Measurements from ENCODE around the gene DZIP3.

Gene DZIP3, protein sequence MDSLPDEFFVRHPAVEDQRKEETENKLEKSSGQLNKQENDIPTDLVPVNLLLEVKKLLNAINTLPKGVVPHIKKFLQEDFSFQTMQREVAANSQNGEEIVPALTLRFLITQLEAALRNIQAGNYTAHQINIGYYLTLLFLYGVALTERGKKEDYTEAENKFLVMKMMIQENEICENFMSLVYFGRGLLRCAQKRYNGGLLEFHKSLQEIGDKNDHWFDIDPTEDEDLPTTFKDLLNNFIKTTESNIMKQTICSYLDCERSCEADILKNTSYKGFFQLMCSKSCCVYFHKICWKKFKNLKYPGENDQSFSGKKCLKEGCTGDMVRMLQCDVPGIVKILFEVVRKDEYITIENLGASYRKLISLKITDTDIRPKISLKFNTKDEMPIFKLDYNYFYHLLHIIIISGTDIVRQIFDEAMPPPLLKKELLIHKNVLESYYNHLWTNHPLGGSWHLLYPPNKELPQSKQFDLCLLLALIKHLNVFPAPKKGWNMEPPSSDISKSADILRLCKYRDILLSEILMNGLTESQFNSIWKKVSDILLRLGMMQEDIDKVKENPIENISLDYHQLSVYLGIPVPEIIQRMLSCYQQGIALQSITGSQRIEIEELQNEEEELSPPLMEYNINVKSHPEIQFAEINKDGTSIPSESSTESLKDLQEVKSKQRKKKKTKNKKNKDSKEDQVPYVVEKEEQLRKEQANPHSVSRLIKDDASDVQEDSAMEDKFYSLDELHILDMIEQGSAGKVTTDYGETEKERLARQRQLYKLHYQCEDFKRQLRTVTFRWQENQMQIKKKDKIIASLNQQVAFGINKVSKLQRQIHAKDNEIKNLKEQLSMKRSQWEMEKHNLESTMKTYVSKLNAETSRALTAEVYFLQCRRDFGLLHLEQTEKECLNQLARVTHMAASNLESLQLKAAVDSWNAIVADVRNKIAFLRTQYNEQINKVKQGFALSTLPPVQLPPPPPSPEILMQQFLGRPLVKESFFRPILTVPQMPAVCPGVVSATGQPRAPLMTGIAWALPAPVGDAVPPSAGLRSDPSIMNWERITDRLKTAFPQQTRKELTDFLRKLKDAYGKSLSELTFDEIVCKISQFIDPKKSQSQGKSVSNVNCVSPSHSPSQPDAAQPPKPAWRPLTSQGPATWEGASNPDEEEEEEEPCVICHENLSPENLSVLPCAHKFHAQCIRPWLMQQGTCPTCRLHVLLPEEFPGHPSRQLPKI

DNA sequence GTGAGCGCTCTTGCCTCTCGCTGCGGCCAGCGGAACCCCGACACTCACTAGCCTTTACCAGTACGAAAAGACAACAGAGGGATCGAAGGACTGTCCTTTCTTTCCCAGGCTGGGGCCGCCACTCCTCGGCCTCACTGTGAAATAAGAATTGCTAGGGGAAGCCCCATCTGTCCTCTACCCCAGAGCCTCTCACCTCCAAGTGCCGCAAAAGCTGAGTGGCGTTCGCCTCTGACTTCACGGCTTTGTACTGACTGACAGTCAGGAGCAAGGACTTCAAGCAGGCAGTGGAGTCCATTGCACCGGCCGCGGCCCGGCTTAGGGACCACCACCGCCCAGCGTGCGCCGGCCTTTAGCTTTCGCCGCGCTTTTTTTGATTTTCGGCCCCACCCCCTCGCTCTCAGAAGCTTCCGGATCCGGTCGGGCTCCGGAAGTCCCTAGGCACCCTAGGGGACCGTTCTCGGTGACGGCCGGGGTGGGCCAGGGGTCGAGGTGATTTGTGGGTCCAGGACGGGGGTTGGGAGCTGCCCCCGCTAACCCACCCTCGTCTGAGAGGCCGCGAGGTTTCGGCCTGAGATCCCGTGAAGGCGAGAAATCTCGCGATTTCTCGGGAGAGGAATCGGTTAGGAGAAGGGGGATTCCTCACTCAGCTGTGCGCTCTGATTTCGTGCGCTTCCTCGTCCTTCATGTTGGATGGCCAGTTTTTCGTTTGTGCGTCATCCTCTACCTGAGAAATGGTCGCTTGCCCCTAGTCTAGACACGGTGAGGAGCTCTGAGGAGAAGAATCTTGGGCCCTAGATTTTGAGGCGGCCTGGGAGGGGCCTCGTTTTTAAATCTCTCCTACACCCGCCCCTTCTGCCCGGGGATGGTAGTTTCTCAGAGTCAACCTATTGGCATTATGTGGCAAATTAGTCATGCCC lies at the start of gene DZIP3, which contains the start of gene CIP2A:
Gene DZIP3 (plus strand): TSS at position 642 of the 917 bp plus-strand sequence. CDS start 15,685 bp downstream, outside the sequence.
Gene CIP2A (minus strand): TSS at position 358 of the 917 bp plus-strand sequence. CDS start 63 bp downstream, at position 295.
- peak; percentile 92 for DNase-seq

DNA sequence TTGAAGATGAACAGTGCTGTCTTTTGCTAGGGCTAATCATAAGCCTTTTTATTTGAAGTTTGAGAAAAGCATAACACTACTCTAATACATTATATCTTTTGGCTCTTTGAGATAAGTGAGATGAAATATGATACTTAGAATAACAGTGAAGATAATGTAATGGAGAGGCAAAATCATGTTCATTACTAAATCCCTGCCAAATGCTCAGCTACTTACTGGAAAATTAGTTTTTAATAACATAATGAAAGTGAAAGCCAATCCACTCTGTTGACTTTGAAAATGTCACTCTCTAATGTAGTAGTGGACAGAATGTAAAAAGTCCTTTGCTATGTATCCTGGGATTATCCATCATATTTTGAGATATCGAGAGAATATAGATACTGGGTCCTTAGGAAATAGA lies 43.3 kb upstream of the DZIP3 start:
- no peak for DNase-seq

DNA sequence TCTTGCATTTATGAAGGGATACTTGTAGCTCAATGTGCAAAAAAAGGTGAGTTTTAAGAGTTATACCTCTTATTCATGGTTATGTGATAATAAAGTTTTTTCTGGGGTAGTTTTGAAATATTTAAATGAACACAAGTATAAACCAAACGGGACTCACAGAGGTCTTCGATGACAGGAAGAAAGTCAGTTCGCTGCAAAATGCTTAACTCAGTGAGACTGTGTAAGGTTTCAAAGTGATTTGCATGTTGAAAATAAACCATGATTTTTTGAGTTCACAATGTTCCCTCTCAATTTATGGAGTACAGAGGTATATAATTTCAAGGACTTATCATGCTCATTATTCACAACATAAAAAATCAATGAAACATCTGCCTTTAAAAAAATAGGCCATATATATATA lies 42.8 kb upstream of the DZIP3 start:
- no peak for DNase-seq

DNA sequence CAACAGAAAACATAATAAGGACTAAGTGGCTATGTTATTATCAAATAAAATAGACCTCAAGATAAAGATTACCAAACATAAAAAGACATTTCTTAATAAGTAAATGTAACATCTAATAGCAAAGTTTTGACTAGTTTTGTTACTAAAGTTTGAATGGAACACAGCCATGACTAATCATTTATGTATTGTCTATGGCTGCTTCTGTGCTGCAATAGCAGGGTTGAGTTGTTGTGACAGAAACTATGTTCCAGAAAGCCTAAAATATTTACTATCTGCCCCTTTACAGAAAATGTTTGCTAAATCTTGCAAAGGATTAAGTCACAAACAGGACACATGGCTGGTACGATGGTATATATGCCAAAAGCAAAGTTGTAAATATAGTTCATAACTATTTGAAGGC lies 41.2 kb upstream of the DZIP3 start:
- no peak for DNase-seq

DNA sequence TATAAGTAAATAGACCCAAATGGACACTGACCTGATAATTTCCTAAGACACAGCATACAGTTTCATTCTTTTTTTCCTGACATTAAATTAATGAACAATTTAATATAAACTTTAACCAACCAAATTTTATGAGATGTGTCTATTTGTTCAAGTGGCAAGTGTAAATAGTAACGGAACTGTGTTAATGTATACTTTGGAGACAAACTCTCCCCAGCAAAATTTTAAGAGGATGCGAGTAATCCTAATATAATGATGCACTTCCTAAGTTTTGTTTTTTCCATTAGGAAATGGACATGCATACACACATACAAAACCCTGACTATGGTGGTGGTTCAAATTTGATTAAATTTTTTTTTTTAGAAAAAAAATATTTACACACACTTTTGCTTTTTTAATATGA lies 40.6 kb upstream of the DZIP3 start:
- no peak for DNase-seq

DNA sequence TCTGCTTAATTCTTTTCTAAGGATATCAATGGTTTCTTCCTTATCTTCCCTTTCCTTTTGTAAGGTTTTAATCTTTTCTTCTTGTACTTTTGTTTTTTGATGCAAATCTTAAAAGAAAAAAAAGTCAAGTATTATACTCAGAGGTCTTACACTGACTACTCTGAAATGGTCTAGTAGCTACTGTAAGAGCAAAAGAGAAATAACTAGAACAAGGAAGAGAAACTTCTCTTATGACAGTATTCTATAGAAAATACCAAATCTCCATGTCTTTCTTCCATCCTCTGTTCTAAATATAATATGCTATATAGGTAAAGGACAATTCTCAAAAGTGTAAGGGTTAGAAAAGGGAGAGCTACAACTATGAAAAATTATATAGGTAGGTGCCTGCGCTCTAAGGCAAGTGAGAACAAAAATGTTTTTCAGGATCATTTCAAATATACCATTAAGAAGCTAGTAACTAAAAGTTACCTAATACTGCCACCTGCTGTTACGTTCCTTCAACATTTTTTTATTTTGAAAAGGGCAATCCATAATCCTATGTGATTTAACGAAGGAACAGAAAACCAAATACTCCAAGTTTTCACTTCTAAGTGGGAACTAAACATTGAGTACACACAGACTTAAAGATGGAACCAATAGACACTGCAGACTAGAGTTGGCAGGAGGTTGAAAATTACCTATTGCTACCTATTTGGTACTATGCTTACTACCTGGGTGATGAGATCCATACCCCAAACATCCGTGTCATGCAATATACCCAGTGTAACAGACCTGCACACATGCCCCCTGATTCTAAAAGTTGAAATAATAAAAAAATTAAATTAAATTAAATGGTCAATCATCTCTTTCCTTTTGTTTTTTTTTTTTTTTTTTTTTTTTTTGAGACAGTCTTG lies 37.0 kb upstream of the DZIP3 start:
- DNase-seq: no peak

DNA sequence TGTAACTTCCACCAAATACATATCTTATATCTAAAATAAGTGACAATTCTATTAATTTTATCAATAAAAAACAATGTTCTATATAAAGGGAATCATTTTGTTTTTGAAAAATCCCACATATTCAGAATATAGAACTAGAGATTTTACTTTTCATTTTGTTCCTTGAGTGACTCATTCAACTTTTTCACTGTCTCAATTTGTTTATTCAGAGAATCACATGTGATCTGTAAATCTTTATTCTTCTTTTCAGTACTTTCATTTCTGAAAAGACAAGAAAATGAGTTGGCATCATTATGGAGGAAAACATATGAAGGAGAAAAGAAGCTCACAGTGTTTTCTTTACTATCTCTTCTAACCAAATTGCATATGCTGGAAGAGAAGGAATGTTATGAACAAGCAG lies 35.3 kb upstream of the DZIP3 start:
- no peak for DNase-seq

DNA sequence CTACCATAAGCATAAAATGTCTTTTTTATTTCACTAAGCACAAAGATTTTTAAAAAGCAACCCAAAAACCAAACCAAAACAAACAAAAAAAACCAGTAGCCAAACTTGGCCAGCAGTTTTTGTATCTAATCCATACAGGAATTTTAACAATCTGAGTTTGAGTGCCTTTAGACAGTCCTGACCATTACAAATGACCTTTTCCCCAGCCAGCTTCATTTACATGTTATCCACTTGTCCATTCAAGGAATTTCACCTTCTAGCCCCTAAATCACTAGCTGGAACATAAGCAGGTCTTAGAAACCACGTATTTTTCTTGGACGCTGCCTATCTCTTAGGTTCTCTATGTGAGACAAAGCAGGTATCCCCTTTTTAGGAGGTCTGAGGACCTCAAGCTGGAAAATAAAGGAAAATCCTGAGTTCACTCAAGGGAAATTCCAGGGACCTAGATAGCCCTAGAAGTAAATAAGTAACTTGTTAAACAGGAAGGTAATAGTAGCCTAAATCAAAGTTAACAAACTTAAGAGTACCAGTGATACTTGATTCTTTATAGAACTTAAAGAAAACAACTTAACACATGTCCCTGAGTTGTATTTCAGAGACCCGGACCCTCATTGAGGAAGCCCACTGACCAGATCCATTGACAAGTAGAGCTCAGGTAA lies 34.5 kb upstream of the DZIP3 start:
- no peak for DNase-seq

DNA sequence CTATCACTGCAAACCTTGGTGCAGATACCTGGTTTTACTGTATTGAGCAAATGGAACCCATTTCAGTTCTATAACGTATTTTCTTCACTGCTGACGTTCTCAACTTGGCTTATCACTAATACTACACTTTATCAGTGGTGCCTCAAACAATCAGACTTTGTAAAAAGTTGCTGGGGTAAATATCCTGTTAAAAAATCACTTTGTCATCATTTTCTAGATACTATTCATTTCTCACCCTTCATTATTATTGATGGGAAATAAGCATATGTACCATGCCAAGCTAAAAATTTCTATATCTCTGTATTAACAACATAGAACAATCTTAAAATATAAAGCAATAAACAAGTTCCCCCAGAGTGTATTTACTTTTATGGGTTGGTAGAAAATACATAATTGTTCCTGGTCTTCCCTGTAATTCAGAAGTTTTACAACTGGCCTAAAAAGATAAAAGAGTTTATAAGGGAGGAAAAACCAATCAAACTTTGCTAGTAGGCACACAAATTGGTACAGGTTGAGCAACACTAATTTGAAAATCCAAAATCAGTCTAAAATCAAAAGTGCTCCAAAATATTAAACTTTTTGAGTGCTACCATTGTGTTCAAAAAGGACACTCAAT lies 33.4 kb upstream of the DZIP3 start:
- no peak for DNase-seq

DNA sequence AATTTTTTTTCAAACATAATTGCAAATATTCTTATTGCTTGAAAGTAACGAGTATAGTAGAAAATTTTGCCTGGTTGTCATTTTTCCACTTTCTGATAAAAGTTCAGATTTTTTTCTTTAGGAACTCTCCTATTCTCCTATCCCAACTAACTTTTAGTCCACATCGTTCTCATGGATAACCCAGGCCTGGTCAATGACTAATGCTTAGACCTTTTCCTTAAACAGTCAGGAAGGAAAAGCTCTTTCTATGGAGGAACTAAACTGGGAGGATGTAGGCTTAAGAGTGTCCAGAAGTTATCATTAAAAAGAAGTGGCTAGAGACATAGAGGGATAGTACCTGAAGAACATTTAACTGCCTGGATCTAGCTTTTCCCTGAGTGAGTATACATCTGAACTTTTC lies 27.0 kb upstream of the DZIP3 start:
- no peak for DNase-seq

DNA sequence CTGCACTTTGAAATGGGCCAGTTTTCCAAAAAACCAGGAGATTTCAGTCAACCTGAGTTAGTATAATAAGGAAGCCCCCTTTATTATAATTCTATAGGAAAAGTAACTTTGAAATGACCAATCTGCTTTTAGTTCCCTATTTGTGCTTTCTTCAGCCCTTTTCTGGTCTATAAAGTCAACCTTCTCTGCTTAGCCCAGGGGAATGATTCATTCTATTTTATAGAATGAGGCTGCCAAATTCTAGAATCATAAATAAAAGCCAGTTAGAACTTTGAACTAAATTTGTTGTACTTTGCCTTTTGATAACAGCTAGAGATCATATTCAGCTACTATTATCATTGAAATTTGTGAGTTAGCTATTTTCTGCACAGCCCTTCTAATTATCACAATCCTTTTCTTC lies 25.0 kb upstream of the DZIP3 start:
- DNase-seq: no peak

DNA sequence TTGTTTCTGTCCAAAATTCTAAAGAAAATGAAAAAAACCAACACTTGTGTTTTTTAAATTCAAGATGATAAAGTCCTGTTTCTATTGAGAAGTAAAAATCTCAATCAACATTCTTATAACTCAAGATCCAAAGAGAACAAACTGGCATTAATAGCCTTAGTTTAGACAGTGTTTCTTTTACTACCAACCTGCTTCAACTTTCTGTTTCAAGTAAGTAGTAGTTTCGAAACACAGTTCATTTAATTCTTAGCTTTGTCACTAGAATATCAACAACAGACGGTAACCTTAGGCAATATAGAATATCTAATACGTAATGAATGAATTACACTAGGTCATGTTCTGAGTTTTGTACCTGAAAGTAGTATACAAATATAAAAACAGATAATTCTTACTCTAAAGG lies 24.0 kb upstream of the DZIP3 start:
- DNase-seq: no peak

DNA sequence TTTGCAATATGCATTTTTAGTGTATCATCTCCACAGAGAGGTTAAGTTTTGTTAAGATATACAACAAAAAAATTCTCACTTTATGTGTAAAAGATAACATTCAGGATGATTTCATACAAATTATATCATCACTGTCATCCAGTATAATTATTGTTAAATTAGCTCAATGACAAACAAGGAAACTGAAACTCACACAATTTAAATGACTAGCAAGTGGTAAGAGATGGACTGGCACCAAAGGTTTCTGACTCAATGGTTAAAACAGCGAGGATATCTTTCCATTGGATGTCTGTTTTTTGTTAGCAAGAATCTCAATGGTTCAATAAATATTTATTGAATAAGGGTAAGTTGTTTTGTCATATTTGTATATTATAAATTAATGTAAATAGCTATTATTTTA lies 22.9 kb upstream of the DZIP3 start:
- no peak for DNase-seq

DNA sequence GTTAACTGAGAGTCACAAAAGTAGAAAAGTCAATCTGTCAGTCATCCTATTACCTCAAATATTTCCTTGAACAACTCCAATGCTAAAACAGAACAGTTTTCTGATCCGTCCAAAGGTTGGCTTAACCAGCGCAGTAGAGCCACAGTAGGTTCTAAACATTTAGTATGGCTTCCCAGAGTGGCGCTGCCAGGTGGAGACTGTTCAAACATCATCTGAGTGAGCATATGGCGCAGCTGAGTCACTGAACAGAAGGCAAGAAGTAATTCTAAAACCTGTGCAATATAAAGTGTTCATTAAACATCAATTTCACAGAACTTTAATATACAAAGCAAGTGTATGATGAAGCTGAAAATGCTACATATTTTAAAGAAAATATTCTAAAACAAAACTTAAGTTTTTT lies 20.2 kb upstream of the DZIP3 start:
- no peak for DNase-seq

DNA sequence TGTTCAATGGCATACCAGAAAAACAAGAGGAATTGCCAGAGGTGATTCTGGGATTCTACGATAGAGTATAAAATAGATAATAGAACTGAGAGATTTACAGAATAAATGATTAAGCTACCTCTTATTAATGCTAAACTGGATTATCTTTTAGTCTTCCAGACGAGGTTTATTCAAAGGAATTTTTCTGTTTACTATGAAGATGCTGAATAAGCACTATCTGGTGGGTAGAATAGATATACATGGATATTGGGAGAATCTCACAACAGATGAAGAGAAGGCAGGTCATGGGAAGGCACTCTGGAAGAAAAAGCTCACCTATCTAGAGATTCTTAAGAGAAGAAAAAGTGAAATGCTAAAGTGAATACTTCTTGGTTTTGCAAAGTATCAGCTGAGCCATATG lies 11.5 kb upstream of the DZIP3 start:
- DNase-seq: no peak

DNA sequence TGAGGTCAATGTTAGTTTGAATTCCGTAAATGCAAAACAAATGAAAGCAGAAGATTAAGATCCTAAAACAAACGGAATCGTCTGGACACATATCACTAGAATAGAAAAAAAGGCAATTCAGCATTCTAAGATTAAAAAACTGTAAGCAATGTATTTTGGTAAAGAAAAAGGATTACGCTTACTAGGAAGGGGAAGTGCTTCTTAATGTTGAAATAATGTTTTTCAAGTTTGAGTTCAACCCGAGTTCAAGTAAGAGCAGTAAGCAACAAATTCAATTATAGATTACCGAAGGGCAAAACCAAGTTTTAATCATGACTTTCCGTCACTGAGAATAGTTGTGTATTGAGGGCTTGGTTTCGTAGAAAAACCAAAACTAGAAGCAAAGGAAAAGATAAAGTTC lies 921 bp upstream of the DZIP3 start:
- no peak for DNase-seq

DNA sequence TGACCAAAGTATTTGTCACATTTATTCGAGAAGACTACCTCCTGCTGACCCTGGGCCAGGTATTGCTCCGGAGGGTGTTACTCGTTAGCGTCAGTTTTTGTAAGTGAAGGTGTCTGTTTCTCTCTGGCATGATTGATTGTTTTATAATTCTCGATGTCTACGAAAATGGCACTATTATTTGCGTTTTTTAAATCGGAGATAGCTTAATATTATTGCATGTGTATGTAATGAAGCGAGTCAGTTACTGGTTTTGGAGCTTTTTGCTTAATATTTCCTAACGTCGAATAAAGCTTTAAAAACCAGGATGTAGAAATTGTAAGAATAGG lies 439 bp downstream of the DZIP3 start:
- no peak for DNase-seq

DNA sequence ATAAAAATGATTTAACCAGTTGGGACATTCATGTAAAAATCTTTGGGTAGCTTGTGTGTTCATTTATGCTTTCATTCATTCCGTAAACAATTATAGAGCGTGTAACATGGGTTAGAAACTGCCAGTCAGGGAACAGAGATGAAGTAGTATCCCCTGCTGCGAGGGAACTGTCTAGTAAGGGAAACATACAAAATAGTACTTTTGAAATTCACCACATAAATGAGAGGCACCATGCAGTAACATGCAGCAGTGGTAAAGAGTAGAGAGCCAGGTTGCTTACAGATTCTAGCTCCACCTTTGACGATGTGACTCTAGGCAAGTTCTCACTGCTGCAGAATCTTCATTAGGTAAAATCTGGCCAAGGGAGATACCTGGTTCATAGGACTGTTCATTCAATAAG lies 938 bp downstream of the DZIP3 start:
- DNase-seq: no peak

DNA sequence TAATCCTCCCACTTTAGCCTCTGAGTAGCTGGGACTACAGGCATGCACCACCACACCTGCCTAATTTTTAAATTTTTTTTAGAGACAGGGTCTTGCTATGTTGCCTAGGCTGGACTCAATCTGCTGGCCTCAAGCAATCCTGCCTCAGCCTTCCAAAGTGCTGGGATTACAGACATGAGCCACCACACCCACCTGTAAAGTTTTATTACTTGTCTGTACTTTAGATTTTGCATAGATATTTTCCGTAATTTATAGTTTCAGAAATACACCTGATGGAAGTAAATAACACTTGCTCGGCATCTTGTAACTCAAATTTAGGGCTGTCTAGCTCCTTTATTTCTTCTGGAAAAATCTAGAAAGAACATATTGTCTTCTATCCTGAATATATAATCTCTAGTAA lies 5.8 kb downstream of the DZIP3 start:
- DNase-seq: no peak

DNA sequence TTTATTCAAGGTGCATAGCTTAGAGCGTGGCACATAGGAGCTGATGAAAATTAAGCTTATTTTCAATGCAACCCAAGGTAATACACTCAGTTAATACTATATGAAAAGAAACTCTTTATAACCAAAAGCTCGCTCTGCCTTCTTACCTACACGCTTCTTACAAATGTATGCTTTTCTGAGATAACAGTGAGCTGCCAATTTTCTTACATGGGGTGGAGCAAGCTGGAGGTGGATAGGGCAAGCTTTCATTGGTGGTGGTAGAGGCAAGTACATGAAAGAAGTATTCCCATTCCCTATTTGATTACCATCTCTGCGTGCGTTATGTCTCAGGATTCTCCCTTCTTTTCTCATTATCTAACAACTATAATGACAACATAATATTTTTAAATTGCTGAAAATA lies 8.9 kb downstream of the DZIP3 start:
- no peak for DNase-seq
